IPS DF 6.9 (cell line): ENCODE results near the gene EXD3.
"Not testable (repeated sequence)": the region's sequence is repeated elsewhere in the genome, so short reads cannot be mapped to it uniquely, and the experiment has no call there.

Experiments
- DNase-seq: peaks from one replicate; pipeline ENCODE4 v3.0.0-alpha.2; 2013; ENCODE audit warnings: low read depth, low spot score
- H3K27ac ChIP-seq: one replicate; pipeline ENCODE4 v1.5.1; 2013; ENCODE audit warnings: low read length, control low read depth
- H3K27me3 ChIP-seq: 2 replicates; pipeline ENCODE4 v1.6.1; 2013; ENCODE audit warnings: mild to moderate bottlenecking, low read length; ENCODE audit not compliant: control insufficient read depth, insufficient read depth
- H3K36me3 ChIP-seq: 2 replicates; pipeline ENCODE4 v1.6.1; 2013; ENCODE audit warnings: low read length; ENCODE audit not compliant: control insufficient read depth, insufficient read depth
- H3K4me1 ChIP-seq: 2 replicates; pipeline ENCODE4 v1.6.1; 2013; ENCODE audit warnings: low read length; ENCODE audit not compliant: control insufficient read depth, insufficient read depth
- H3K4me3 ChIP-seq: 2 replicates; pipeline ENCODE4 v1.5.1; 2013; ENCODE audit warnings: mild to moderate bottlenecking, low read length
- H3K9me3 ChIP-seq: 2 replicates; pipeline ENCODE4 v1.6.1; 2013; ENCODE audit warnings: low read length, inconsistent platforms; ENCODE audit not compliant: control insufficient read depth, insufficient read depth
- WGBS: extraction: QIAGEN DNeasy Blood & Tissue Kit; methylation state at CpG from one replicate; pipeline ENCODE4 v1.1.7; 2013; ENCODE audit warnings: mixed read lengths, missing lambda C conversion rate; ENCODE audit not compliant: insufficient read length, insufficient coverage; 5-methylcytosine and 5-hydroxymethylcytosine counted together

EXD3 gene

GRCh38 chr9:137387891-137388560 is 34.9 kb downstream of the EXD3 start:
- H3K36me3 ChIP-seq: no peaks in the 10 kb centered on the region; the same call in 1 of the 2 replicates
- H3K27me3 ChIP-seq: no peaks in the 10 kb centered on the region
- no peak overlapping the region for H3K27ac ChIP-seq
- H3K9me3 ChIP-seq: no peaks in the 10 kb centered on the region
- DNase-seq: no peak
- no peak overlapping the region for H3K4me3 ChIP-seq
- H3K4me1 ChIP-seq: no peaks in the 10 kb centered on the region; the same call in 1 of the 2 replicates
- WGBS: no CpG with 5 or more reads among the region's 26 CpGs

GRCh38 chr9:137387114-137387890 is 35.7 kb downstream of the EXD3 start:
- Histone ChIP-seq H3K27me3 (no peaks in the 10 kb centered on the region), H3K27ac (no peak overlapping the region), H3K36me3 (no peaks in the 10 kb centered on the region; the same call in 1 of the 2 replicates), H3K9me3 (no peaks in the 10 kb centered on the region), H3K4me3 (no peak overlapping the region), H3K4me1 (no peaks in the 10 kb centered on the region; the same call in 1 of the 2 replicates)
- WGBS: no CpG with 5 or more reads among the region's 34 CpGs
- no peak for DNase-seq

GRCh38 chr9:137386507-137387113 is 36.4 kb downstream of the EXD3 start:
- not testable (repeated sequence) for DNase-seq, H3K4me1 ChIP-seq, H3K4me3 ChIP-seq, H3K9me3 ChIP-seq, H3K27me3 ChIP-seq, H3K36me3 ChIP-seq, H3K27ac ChIP-seq
- WGBS: no CpG with 5 or more reads among the region's 12 CpGs

GRCh38 chr9:137385061-137385655 is 37.8 kb downstream of the EXD3 start:
- no CpG with 5 or more reads among the region's 26 CpGs for WGBS
- H3K4me1 ChIP-seq: no peaks in the 10 kb centered on the region; the same call in 1 of the 2 replicates
- no peak for DNase-seq
- no peaks in the 10 kb centered on the region; the same call in 1 of the 2 replicates for H3K36me3 ChIP-seq
- no peaks in the 10 kb centered on the region for H3K27me3 ChIP-seq
- no peak overlapping the region for H3K27ac ChIP-seq
- no peaks in the 10 kb centered on the region for H3K9me3 ChIP-seq
- no peak overlapping the region for H3K4me3 ChIP-seq

GRCh38 chr9:137383784-137384756 is 38.9 kb downstream of the EXD3 start:
- no peak for DNase-seq
- H3K4me1 ChIP-seq: no peaks in the 10 kb centered on the region; the same call in 1 of the 2 replicates
- no peaks in the 10 kb centered on the region; the same call in 1 of the 2 replicates for H3K36me3 ChIP-seq
- H3K27ac ChIP-seq: no peak overlapping the region
- no peaks in the 10 kb centered on the region for H3K27me3 ChIP-seq
- WGBS: no CpG with 5 or more reads among the region's 39 CpGs
- no peaks in the 10 kb centered on the region for H3K9me3 ChIP-seq
- no peak overlapping the region for H3K4me3 ChIP-seq

- H3K27me3 ChIP-seq: no peaks in the 10 kb centered on the region
- DNase-seq: no peak
- H3K36me3 ChIP-seq: no peaks in the 10 kb centered on the region; the same call in 1 of the 2 replicates
- no CpG with 5 or more reads among the region's 27 CpGs for WGBS
- H3K9me3 ChIP-seq: no peaks in the 10 kb centered on the region
- H3K27ac ChIP-seq: no peak overlapping the region
- H3K4me1 ChIP-seq: no peaks in the 10 kb centered on the region; the same call in 1 of the 2 replicates
- H3K4me3 ChIP-seq: no peak overlapping the region
Observed at GRCh38 chr9:137383081-137383783, 39.7 kb downstream of the EXD3 start.

- no CpG with 5 or more reads among the region's 25 CpGs for WGBS
- Histone ChIP-seq H3K27ac (no peak overlapping the region), H3K36me3 (no peaks in the 10 kb centered on the region; the same call in 1 of the 2 replicates), H3K4me1 (no peaks in the 10 kb centered on the region; the same call in 1 of the 2 replicates), H3K27me3 (no peaks in the 10 kb centered on the region), H3K9me3 (no peaks in the 10 kb centered on the region), H3K4me3 (no peak overlapping the region)
- no peak for DNase-seq
Observed at GRCh38 chr9:137382444-137383080, 40.4 kb downstream of the EXD3 start.

- DNase-seq: no peak
- no CpG with 5 or more reads among the region's 53 CpGs for WGBS
- H3K27ac ChIP-seq: no peak overlapping the region
- no peaks in the 10 kb centered on the region for H3K9me3 ChIP-seq
- H3K27me3 ChIP-seq: no peaks in the 10 kb centered on the region
- H3K4me3 ChIP-seq: no peak overlapping the region
- no peaks in the 10 kb centered on the region; the same call in 1 of the 2 replicates for H3K4me1 ChIP-seq
- no peaks in the 10 kb centered on the region; the same call in 1 of the 2 replicates for H3K36me3 ChIP-seq
Observed at GRCh38 chr9:137381501-137382443, 41.2 kb downstream of the EXD3 start.
